GM06990 (cell line): ENCODE data around the gene WASF2.
A peak's percentile ranks its signal among the peaks of the same experiment; 100 is the strongest.

Experiments
- DNase-seq: peaks from one replicate; pipeline ENCODE4 v3.0.0-alpha.2; 2011; ENCODE audit not compliant: insufficient read length; ENCODE audit errors: extremely low read depth
- H3K27me3 ChIP-seq: replicated peaks from 2 replicates; pipeline ENCODE4 v1.6.0; 2011; ENCODE audit warnings: low read length; ENCODE audit not compliant: control insufficient read depth, insufficient read depth
- H3K36me3 ChIP-seq: 2 replicates; pipeline ENCODE4 v1.5.1; 2011; ENCODE audit warnings: low read length; ENCODE audit not compliant: control insufficient read depth, insufficient read depth
- H3K4me3 ChIP-seq: replicated peaks from 2 replicates; pipeline ENCODE4 v1.5.1; 2011; ENCODE audit warnings: low read depth, mild to moderate bottlenecking, control low read depth, low read length
- CTCF ChIP-seq: IDR thresholded peaks from 2 replicates; pipeline ENCODE4 v1.5.1; 2011; ENCODE audit warnings: low read length, control low read depth, mild to moderate bottlenecking, inconsistent platforms; ENCODE audit not compliant: insufficient read depth, poor library complexity, severe bottlenecking

WASF2 gene

DNA sequence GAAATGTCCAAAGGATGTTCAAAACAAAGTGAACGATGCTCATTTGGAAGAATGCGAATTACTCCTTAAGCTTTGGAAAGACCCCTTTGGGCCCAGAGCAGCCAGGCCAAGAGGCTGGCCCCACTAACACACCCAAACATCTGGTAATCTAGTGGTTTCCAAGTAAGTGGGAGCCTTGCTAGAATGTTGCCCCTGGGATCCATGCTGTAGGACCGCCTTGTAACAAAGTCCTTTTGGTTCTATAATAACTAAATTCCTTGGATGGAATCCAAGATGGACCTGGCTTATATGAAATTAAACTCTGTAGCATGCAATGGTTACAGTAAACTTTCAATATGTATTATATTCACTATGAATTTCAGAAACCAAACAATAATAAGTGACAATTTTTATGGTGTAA is 72.3 kb downstream of the WASF2 start:
- TF ChIP-seq CTCF: no peak
- peaks cover 9% of the 10 kb centered on the region for H3K36me3 ChIP-seq
- H3K4me3 ChIP-seq: no peak overlapping the region
- no peak for DNase-seq
- no peaks in the 10 kb centered on the region for H3K27me3 ChIP-seq

GRCh38 chr1:27416387-27417111 is 73.4 kb downstream of the WASF2 start:
- peak; percentile 64 for DNase-seq
- H3K4me3 ChIP-seq: no peak overlapping the region
- no peaks in the 10 kb centered on the region for H3K27me3 ChIP-seq
- peak; percentile 83 for TF ChIP-seq CTCF
- H3K36me3 ChIP-seq: peaks cover 11% of the 10 kb centered on the region

- no peaks in the 10 kb centered on the region for H3K27me3 ChIP-seq
- H3K4me3 ChIP-seq: no peak overlapping the region
- no peak for TF ChIP-seq CTCF
- H3K36me3 ChIP-seq: peaks cover 13% of the 10 kb centered on the region
- DNase-seq: no peak
Measured at GRCh38 chr1:27414091-27414490, 75.9 kb downstream of the WASF2 start.

GRCh38 chr1:27413004-27413403 is 77.0 kb downstream of the WASF2 start:
- Histone ChIP-seq H3K36me3 (peaks cover 18% of the 10 kb centered on the region), H3K27me3 (no peaks in the 10 kb centered on the region), H3K4me3 (no peak overlapping the region)
- DNase-seq: no peak
- no peak for TF ChIP-seq CTCF

DNA sequence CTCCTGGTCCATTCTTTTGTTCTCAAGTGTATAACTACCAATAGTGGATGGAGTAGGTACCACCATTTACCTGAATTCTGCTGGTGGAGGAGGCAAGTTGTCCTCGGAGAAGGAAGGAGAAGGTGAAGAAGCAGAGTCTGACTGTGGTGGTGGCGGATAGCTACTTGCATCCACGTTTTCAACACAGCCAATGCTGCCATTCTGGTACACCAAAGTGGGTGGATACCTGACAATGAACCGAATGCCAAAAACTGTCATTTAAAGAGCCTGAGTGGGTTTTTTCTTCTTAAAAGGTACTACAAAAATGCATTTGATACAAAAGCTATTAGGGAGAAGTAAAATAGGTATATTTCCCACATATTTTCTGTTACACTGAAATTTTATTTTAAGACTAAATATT is 77.5 kb downstream of the WASF2 start:
- no peak for TF ChIP-seq CTCF
- DNase-seq: no peak
- H3K4me3 ChIP-seq: no peak overlapping the region
- no peaks in the 10 kb centered on the region for H3K27me3 ChIP-seq
- peaks cover 20% of the 10 kb centered on the region for H3K36me3 ChIP-seq

DNA sequence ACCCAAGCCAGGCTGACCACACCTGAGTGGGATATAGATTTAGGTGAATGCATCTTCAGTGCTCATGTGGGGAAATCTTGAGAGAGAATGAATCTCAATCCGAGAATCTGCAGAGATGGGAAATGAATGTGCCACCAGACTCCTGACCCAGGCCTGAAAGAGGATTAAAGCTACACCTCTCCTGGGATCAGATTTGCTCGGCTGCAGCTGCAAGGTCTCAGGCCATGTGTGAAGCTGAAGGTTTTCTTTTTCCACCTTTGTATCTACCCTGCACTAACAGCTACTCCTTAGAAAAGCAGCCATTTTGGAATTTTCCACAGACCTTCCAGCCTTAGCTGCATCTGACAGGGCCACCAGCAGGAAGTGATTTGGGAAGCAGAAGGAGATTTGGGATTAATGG is 79.3 kb downstream of the WASF2 start:
- Histone ChIP-seq H3K27me3 (no peaks in the 10 kb centered on the region), H3K4me3 (no peak overlapping the region), H3K36me3 (peaks cover 20% of the 10 kb centered on the region)
- DNase-seq: no peak
- TF ChIP-seq CTCF: no peak
